ENCODE data around the gene TMX3. TPM values are rescaled to one million over a fixed set of nuclear protein-coding genes. Genes with fewer than 3 reads are reported as not detected.

TMX3 gene
- polyA plus RNA-seq, 3 donors: 59.4 to 87.7 (median 71.7) TPM

- no peak for DNase-seq (ENCODE audit: extremely low read depth in 1 of 11, low read depth in 9 of 11, low spot score in 4 of 11)
Observed at GRCh38 chr18:68724021-68724420, 9.1 kb upstream of the TMX3 start.

- no peak for DNase-seq (ENCODE audit: extremely low read depth in 1 of 11, low read depth in 9 of 11, low spot score in 4 of 11)
Observed at GRCh38 chr18:68723539-68723938, 8.6 kb upstream of the TMX3 start.

- DNase-seq (ENCODE audit: extremely low read depth in 1 of 11, low read depth in 9 of 11, low spot score in 4 of 11): no peak
Observed at GRCh38 chr18:68722821-68723220, 7.9 kb upstream of the TMX3 start.

GRCh38 chr18:68721681-68722583 lies 7.0 kb upstream of the TMX3 start:
- DNase-seq (ENCODE audit: extremely low read depth in 1 of 11, low read depth in 9 of 11, low spot score in 4 of 11): no peak

- DNase-seq (ENCODE audit: extremely low read depth in 1 of 11, low read depth in 9 of 11, low spot score in 4 of 11): peak in 3 of 11 donors; percentile 4 to 11 (median 6)
Observed at GRCh38 chr18:68714366-68714711, 569 bp downstream of the TMX3 start.

GRCh38 chr18:68713796-68714195 lies 1.1 kb downstream of the TMX3 start:
- DNase-seq (ENCODE audit: extremely low read depth in 1 of 11, low read depth in 9 of 11, low spot score in 4 of 11): no peak

- no peak for DNase-seq (ENCODE audit: extremely low read depth in 1 of 11, low read depth in 9 of 11, low spot score in 4 of 11)
Observed at GRCh38 chr18:68713131-68713530, 1.8 kb downstream of the TMX3 start.

- no peak for DNase-seq (ENCODE audit: extremely low read depth in 1 of 11, low read depth in 9 of 11, low spot score in 4 of 11)
Observed at GRCh38 chr18:68707646-68708045, 7.3 kb downstream of the TMX3 start.

- no peak for DNase-seq (ENCODE audit: extremely low read depth in 1 of 11, low read depth in 9 of 11, low spot score in 4 of 11)
Observed at GRCh38 chr18:68705119-68705518, 9.8 kb downstream of the TMX3 start.

GRCh38 chr18:68703326-68703725 lies 11.6 kb downstream of the TMX3 start:
- no peak for DNase-seq (ENCODE audit: extremely low read depth in 1 of 11, low read depth in 9 of 11, low spot score in 4 of 11)

- DNase-seq (ENCODE audit: extremely low read depth in 1 of 11, low read depth in 9 of 11, low spot score in 4 of 11): no peak
Observed at GRCh38 chr18:68701353-68701752, 13.6 kb downstream of the TMX3 start.

- no peak for DNase-seq (ENCODE audit: extremely low read depth in 1 of 11, low read depth in 9 of 11, low spot score in 4 of 11)
Observed at GRCh38 chr18:68699043-68699442, 15.9 kb downstream of the TMX3 start.

- no peak for DNase-seq (ENCODE audit: extremely low read depth in 1 of 11, low read depth in 9 of 11, low spot score in 4 of 11)
Observed at GRCh38 chr18:68696937-68697336, 18.0 kb downstream of the TMX3 start.

- DNase-seq (ENCODE audit: extremely low read depth in 1 of 11, low read depth in 9 of 11, low spot score in 4 of 11): no peak
Observed at GRCh38 chr18:68694316-68694715, 20.6 kb downstream of the TMX3 start.

GRCh38 chr18:68693091-68693815 lies 21.7 kb downstream of the TMX3 start:
- no peak for DNase-seq (ENCODE audit: extremely low read depth in 1 of 11, low read depth in 9 of 11, low spot score in 4 of 11)

GRCh38 chr18:68679528-68679927 lies 35.4 kb downstream of the TMX3 start:
- no peak for DNase-seq (ENCODE audit: extremely low read depth in 1 of 11, low read depth in 9 of 11, low spot score in 4 of 11)

GRCh38 chr18:68676913-68677312 lies 38.0 kb downstream of the TMX3 start:
- no peak for DNase-seq (ENCODE audit: extremely low read depth in 1 of 11, low read depth in 9 of 11, low spot score in 4 of 11)

- DNase-seq (ENCODE audit: extremely low read depth in 1 of 11, low read depth in 9 of 11, low spot score in 4 of 11): no peak
Observed at GRCh38 chr18:68667121-68667520, 47.8 kb downstream of the TMX3 start.

- DNase-seq (ENCODE audit: extremely low read depth in 1 of 11, low read depth in 9 of 11, low spot score in 4 of 11): no peak
Observed at GRCh38 chr18:68666381-68666780, 48.5 kb downstream of the TMX3 start.

GRCh38 chr18:68665628-68666027 lies 49.3 kb downstream of the TMX3 start:
- no peak for DNase-seq (ENCODE audit: extremely low read depth in 1 of 11, low read depth in 9 of 11, low spot score in 4 of 11)

Measured in renal cortex interstitium (tissue), 11 donors.